Activated T-cell treated with anti-CD3 and anti-CD28 coated beads for 4 hours (primary cell): ENCODE results near the gene RGP1.

Experiments used
- DNase-seq: peaks from one replicate; pipeline ENCODE4 v3.0.0-alpha.2; 2020

The RGP1 gene

GRCh38 chr9:35748858-35749514 lies at the start of gene RGP1, which contains the start of gene GBA2:
TSS of gene RGP1 (plus strand) at chr9:35749287. CDS start at chr9:35749756, 469 bp downstream.
TSS of gene GBA2 (minus strand) at chr9:35749228. CDS start at chr9:35748704, 524 bp downstream.
- DNase-seq, result no peak

- no peak for DNase-seq
These were observed 49.1 kb upstream of the RGP1 start for GRCh38 chr9:35700031-35700430.

- no peak for DNase-seq
These were observed 48.1 kb upstream of the RGP1 start for GRCh38 chr9:35700942-35701341.

GRCh38 chr9:35702696-35703095 lies 46.4 kb upstream of the RGP1 start:
- no peak for DNase-seq

- DNase-seq, result no peak
These were observed 45.0 kb upstream of the RGP1 start for GRCh38 chr9:35703906-35704672.

GRCh38 chr9:35705372-35705771 lies 43.7 kb upstream of the RGP1 start:
- no peak for DNase-seq

GRCh38 chr9:35705836-35706430 lies 43.2 kb upstream of the RGP1 start:
- no peak for DNase-seq

GRCh38 chr9:35706951-35707350 lies 42.1 kb upstream of the RGP1 start:
- DNase-seq, result no peak

GRCh38 chr9:35708146-35708545 lies 40.9 kb upstream of the RGP1 start:
- no peak for DNase-seq

GRCh38 chr9:35710818-35711500 lies 38.1 kb upstream of the RGP1 start:
- no peak for DNase-seq

- no peak for DNase-seq
These were observed 37.3 kb upstream of the RGP1 start for GRCh38 chr9:35711501-35712428.

- no peak for DNase-seq
These were observed 36.2 kb upstream of the RGP1 start for GRCh38 chr9:35712762-35713400.

GRCh38 chr9:35713578-35713977 lies 35.5 kb upstream of the RGP1 start:
- no peak for DNase-seq

- no peak for DNase-seq
These were observed 35.0 kb upstream of the RGP1 start for GRCh38 chr9:35714123-35714522.

GRCh38 chr9:35714579-35715252 lies 34.4 kb upstream of the RGP1 start:
- no peak for DNase-seq

- DNase-seq, result no peak
These were observed 32.9 kb upstream of the RGP1 start for GRCh38 chr9:35716230-35716629.

- DNase-seq, result no peak
These were observed 31.8 kb upstream of the RGP1 start for GRCh38 chr9:35717132-35717870.

- no peak for DNase-seq
These were observed 30.2 kb upstream of the RGP1 start for GRCh38 chr9:35718721-35719511.

GRCh38 chr9:35719546-35719945 lies 29.5 kb upstream of the RGP1 start:
- no peak for DNase-seq

GRCh38 chr9:35723426-35723825 lies 25.7 kb upstream of the RGP1 start:
- no peak for DNase-seq
